GDM1 (cell line): Measurements from ENCODE around the gene SUN1.
"Not testable (repeated sequence)": the region's sequence is repeated elsewhere in the genome, so short reads cannot be mapped to it uniquely, and the experiment has no call there.

ENCODE experiments used
- DNase-seq: peaks from one replicate; lab custom pipeline; 2025; lab: John Stamatoyannopoulos, UW

Gene SUN1

DNA sequence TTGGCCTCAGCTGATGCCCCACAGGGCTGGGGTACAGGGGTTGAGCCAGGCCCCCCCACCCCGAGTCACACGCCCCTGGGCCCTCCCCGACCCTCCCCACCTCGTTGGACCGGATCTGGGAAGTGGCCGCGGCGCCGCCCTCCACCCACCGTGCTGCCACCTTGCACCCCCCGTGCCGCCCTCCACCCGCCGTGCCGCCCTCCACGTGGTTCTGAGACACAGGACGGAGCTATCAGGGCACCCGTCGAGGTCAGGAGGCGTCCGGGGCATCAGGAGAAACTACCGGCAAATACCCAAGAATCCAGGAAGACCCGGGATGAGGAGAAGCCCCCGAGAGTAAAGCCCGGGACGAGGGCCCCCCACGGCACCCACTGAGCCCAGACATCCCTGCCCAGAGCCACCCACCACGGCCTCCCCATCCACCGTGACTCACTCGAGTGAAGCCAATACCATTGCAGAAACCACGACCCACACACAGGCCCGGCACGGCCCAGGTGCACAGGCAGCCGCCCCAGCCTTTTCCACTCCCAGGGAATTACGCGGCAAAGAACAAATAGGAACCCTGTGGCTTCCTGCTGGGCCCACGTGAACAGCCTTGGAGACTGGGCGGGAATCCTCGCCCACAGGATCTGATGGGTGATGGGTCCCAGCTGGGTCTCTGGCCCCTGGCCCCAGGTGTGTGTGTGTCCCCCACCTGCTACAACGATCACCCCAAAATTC lies 88.2 kb downstream of the SUN1 start:
- no peak for DNase-seq

DNA sequence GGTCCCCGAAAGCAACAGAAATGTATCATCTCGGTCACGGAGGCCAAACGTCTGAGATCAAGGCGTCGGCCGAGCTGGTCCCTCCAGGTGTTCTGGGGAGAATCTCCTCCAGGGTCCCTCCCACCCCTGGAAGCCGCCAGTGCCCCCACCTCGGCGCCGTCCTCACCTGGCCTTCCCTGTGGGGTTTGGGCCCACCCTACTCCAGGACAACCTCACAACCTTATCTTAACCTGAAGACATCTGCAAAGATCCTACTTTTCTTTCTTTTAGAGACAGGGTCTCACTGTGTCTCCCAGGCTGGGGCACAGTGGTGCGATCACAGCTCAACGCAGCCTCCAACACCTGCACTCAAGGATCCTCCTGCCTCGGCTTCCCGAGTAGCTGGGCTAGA lies 88.8 kb downstream of the SUN1 start:
- DNase-seq, result no peak

DNA sequence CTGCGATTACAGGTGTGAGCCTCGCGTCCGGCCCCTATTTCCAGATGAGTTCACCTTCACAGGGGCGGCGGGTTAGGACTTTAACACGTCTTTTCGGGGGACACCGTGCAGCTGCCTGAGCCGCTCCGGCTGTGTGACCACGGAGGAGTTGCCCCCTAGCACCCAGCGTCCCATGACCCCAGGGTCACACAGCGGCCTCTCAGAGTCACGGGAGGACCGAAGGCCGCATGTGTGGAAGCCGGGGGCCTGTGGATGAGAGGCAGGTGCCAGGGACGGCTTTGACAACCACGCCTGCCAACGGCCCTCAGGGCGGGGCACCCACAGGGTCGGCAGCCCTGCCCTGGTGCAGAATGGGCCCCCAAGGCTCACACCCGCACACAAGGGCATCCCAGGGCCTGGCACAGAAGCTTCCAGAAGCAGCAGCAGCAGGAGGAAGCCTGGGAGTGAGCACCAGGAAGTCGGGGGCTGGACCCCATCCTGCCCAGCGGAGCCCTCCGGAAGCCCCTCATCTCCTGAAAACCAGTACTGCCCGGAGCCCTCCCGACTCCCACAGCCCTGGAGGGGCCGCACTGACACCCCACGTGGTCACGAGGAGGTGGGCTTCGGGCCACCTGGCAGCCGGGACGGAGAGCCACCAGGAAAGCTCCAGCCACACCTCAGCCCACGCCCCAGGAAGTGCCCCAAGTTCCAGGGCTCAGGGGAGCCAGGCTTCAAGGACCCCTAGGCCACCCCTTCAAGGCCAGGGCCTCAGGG lies 89.5 kb downstream of the SUN1 start:
- DNase-seq, result no peak

GRCh38 chr7:922334-923107 lies 90.2 kb downstream of the SUN1 start:
- DNase-seq, result no peak

DNA sequence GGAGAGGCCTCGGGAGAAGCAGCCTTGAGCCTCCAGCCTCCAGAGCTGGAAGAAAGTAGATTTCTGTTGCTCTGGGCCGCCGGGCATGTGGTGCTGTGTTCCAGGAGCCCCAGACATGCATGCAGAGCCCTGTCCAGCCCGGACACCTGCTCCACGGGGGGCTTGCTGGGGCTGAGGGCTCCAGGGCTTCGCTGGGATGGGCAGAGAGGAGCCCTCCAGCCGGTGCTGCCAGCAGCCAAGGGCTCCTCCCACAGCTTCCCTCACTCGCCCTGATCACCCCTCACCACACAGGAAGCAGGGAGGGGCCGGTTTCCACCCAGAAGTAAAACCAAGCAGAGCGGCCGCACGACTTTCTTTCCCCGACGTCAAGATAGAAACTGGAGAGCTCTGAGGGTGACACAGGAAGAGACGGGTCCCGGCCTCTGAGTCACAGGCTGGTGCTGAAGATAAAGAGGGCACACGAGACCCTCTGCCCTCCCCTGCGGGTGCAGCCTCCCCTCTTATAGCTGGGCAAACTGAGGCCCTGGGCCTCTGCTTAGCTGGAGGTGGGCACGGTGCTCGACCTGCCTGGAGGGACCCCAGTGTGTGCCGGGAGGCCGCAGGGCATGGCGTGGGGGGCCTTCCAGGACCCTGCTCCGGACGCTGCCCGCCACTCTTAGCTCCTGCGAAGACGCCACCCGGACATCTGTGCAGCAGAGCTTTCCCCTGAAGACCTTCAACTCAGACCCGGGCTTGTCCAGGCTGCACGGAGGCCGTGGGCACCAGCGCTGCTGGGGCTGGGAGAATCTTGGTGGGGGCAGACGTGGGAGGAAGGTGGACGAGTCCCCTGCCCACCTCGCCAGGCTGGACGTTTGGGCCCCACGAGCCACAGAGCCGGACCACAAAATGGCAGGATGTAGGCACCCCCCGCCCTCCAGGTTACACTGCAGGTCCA lies 91.1 kb downstream of the SUN1 start:
- DNase-seq, result peak; percentile 89

- DNase-seq, result not testable (repeated sequence)
These were observed 91.8 kb downstream of the SUN1 start for GRCh38 chr7:924042-924441.
